Endothelial cell of umbilical vein (primary cell): Measurements from ENCODE around the gene TXNRD1. TPM values are rescaled to one million over a fixed set of nuclear protein-coding genes. Genes with fewer than 3 reads are reported as not detected.

Experiments
- BruUV-seq: library from RNA; stranded (reverse); fragments of 400-500 nt; replicated peaks from 2 replicates; lab custom pipeline; 2021; lab: Mats Ljungman, UMichigan
- CTCF ChIA-PET: fragments of 300-600, 350-600 bp; sonication (Branson Sonifier 250); formaldehyde crosslinking; loops from one replicate; lab custom pipeline; 2021; ENCODE audit warnings: antibody characterized with exemption, inconsistent platforms; lab: Charles Lee
- POLR2A ChIA-PET: fragments of 300-600, 350-600 bp; sonication (Branson Sonifier 250); formaldehyde crosslinking; loops from one replicate; lab custom pipeline; 2021; ENCODE audit warnings: antibody characterized with exemption, inconsistent platforms; lab: Charles Lee
- DNase-seq: peaks from one replicate; pipeline ENCODE4 v3.0.0-alpha.2; 2011; ENCODE audit warnings: low read depth, low spot score
- FAIRE-seq: peaks from 2 replicates; lab custom pipeline; 2011; peaks lifted over from hg19 to GRCh38; lab: Jason Lieb, UNC
- H2AFZ ChIP-seq: 2 replicates; pipeline ENCODE4 v1.6.0; 2012; ENCODE audit warnings: low read depth, low read length, control low read depth, inconsistent platforms
- H3K27ac ChIP-seq: 2 replicates; pipeline ENCODE4 v1.5.1; 2011; ENCODE audit warnings: low read depth, mild to moderate bottlenecking, control low read depth, low read length, moderate library complexity; ENCODE audit not compliant: insufficient read depth
- H3K27me3 ChIP-seq, 2 experiments: 2 replicates each; pipeline versions ENCODE4 v1.6.0 to v1.6.1; 2011; ENCODE audit warnings: low read length in 2 of 2, mixed read lengths in 1 of 2; ENCODE audit not compliant: control insufficient read depth in 2 of 2, insufficient read depth in 2 of 2
- H3K36me3 ChIP-seq, 2 experiments: 2 replicates in 1 of 2; 3 replicates in 1 of 2; pipeline ENCODE4 v1.5.1; 2011; ENCODE audit warnings: low read length in 2 of 2, mild to moderate bottlenecking in 1 of 2, moderate library complexity in 1 of 2; ENCODE audit not compliant: control insufficient read depth in 2 of 2, insufficient read depth in 2 of 2; ENCODE audit errors: extremely low read depth in 1 of 2
- H3K4me1 ChIP-seq: 3 replicates; pipeline ENCODE4 v1.5.1; 2011; ENCODE audit warnings: mild to moderate bottlenecking, low read length; ENCODE audit not compliant: control insufficient read depth, insufficient read depth; ENCODE audit errors: extremely low read depth
- H3K4me2 ChIP-seq: 2 replicates; pipeline ENCODE4 v1.6.1; 2011; ENCODE audit warnings: low read length, control low read depth, mixed read lengths; ENCODE audit not compliant: insufficient read depth
- H3K4me3 ChIP-seq, 3 experiments: fragments of 200-600 bp in 1 of 3; sonication (generic), shearing (Covaris generic) in 1 of 3; replicated peaks in 1 of 3; 2 replicates each; pipeline ENCODE4 v1.5.1; 2011 to 2016; ENCODE audit warnings: control low read depth in 3 of 3, low read length in 3 of 3, mild to moderate bottlenecking in 2 of 3, inconsistent platforms in 1 of 3, low read depth in 1 of 3, moderate library complexity in 1 of 3; ENCODE audit not compliant: insufficient read depth in 1 of 3
- H3K79me2 ChIP-seq: 2 replicates; pipeline ENCODE4 v1.6.0; 2012; ENCODE audit warnings: low read length, inconsistent platforms; ENCODE audit not compliant: control insufficient read depth, insufficient read depth
- H3K9ac ChIP-seq: replicated peaks from 2 replicates; pipeline ENCODE3; 2011; ENCODE audit warnings: low read length, control low read depth; ENCODE audit not compliant: insufficient read depth; ENCODE audit errors: extremely low read depth
- H3K9me1 ChIP-seq: replicated peaks from 3 replicates; pipeline ENCODE4 v1.6.0; 2011; ENCODE audit warnings: mild to moderate bottlenecking, low read length; ENCODE audit not compliant: control insufficient read depth, insufficient read depth; ENCODE audit errors: extremely low read depth
- H3K9me3 ChIP-seq: replicated peaks from 2 replicates; pipeline ENCODE4 v1.5.1; 2012; ENCODE audit warnings: low read length, inconsistent platforms; ENCODE audit not compliant: control insufficient read depth, insufficient read depth
- H4K20me1 ChIP-seq: replicated peaks from 2 replicates; pipeline ENCODE3; 2011; ENCODE audit warnings: mild to moderate bottlenecking, low read length; ENCODE audit not compliant: control insufficient read depth, insufficient read depth; ENCODE audit errors: extremely low read depth
- CTCF ChIP-seq, 2 donors: IDR thresholded peaks; 1 replicate in 1 of 2; 2 replicates in 1 of 2; pipeline ENCODE4 v1.5.1; 2011; ENCODE audit warnings: low read length in 2 of 2, mild to moderate bottlenecking in 2 of 2, moderate library complexity in 2 of 2, control low read depth in 1 of 2, inconsistent platforms in 1 of 2, low read depth in 1 of 2; ENCODE audit not compliant: insufficient read depth in 1 of 2; ENCODE audit errors: extremely low read depth in 1 of 2
- EZH2 ChIP-seq: IDR thresholded peaks from 2 replicates; pipeline ENCODE4 v1.6.1; 2012; ENCODE audit warnings: borderline replicate concordance, low read depth, mild to moderate bottlenecking, moderate library complexity, low read length, inconsistent platforms; ENCODE audit not compliant: severe bottlenecking
- FOS ChIP-seq: IDR thresholded peaks from 2 replicates; pipeline ENCODE4 v1.6.1; 2011; ENCODE audit warnings: mild to moderate bottlenecking, low read length, moderate library complexity, borderline replicate concordance; ENCODE audit not compliant: insufficient read depth
- GATA2 ChIP-seq: IDR thresholded peaks from 2 replicates; pipeline ENCODE4 v1.7.0; 2011; ENCODE audit warnings: low read depth, mild to moderate bottlenecking, moderate library complexity, mixed read lengths, low read length; ENCODE audit not compliant: insufficient read length, insufficient read depth
- JUN ChIP-seq: IDR thresholded peaks from 2 replicates; pipeline ENCODE4 v1.6.1; 2011; ENCODE audit warnings: borderline replicate concordance, low read depth; ENCODE audit not compliant: insufficient read length, insufficient read depth
- MAX ChIP-seq: IDR thresholded peaks from 2 replicates; pipeline ENCODE4 v1.6.1; 2011; ENCODE audit not compliant: insufficient read depth, insufficient read length
- MYC ChIP-seq: IDR thresholded peaks from one replicate; pipeline ENCODE4 v1.6.1; 2011; ENCODE audit warnings: mild to moderate bottlenecking, low read depth, low read length
- POLR2A ChIP-seq: IDR thresholded peaks from 2 replicates; pipeline ENCODE4 v1.6.1; 2012; ENCODE audit warnings: low read depth, mild to moderate bottlenecking, control low read depth, low read length
- POLR2AphosphoS5 ChIP-seq: IDR thresholded peaks from 2 replicates; pipeline ENCODE4 v1.6.1; 2012; ENCODE audit warnings: low read depth, mild to moderate bottlenecking, control low read depth, low read length, moderate library complexity; ENCODE audit not compliant: insufficient read depth
- dilution Hi-C: fragments of 300-500 bp; cut with MboI; formaldehyde crosslinking; loops from one replicate; pipeline ENCODE4 v1.15.0; 2019; ENCODE audit warnings: low sequenced_read_pairs; ENCODE audit not compliant: extremely low pct_ligation_motif_present
- intact Hi-C: fragments of 100-400 bp; cut with micrococcal nuclease; formaldehyde crosslinking; loops from one replicate; pipeline ENCODE4 v1.10.0; 2022
- polyA plus RNA-seq, 4 experiments: library from polyadenylated mRNA; depleted of rRNA in 3 of 4; stranded (reverse) in 3 of 4; unstranded in 1 of 4; fragments of >200 nt; gene quantifications; 2 replicates each; pipeline versions ENCODE4 v1.2.1 to v1.2.3, GENCODE V29; 2011 to 2012; ENCODE audit warnings: missing spikeins in 1 of 4
- total RNA-seq: library from RNA; stranded (reverse); gene quantifications from 2 replicates; pipeline ENCODE4 v1.2.3, GENCODE V29; 2021

Gene TXNRD1
- total and polyA plus RNA-seq, 2 donors (not counting 3 experiments of a cell fraction or from before 2014, with no cell fraction given) = 309 to 566 TPM

GRCh38 chr12:104375775-104376174 is 160.2 kb downstream of the TXNRD1 start:
- Histone ChIP-seq H3K79me2 (no peaks in the 10 kb centered on the region), H3K27me3 (no peaks in the 10 kb centered on the region), H3K9me3 (no peaks in the 10 kb centered on the region), H2AFZ (no peak overlapping the region), H3K27ac (no peak overlapping the region), H3K4me1 (peaks cover 19% of the 10 kb centered on the region), H3K36me3 (no peaks in the 10 kb centered on the region), H4K20me1 (no peaks in the 10 kb centered on the region), H3K9me1 (no peaks in the 10 kb centered on the region), H3K9ac (no peak overlapping the region), H3K4me2 (no peak overlapping the region), H3K4me3 (no peak overlapping the region)
- dilution Hi-C loops (no loop called here), intact Hi-C loops (no loop called here)
- TF ChIP-seq MAX (no peak), FOS (no peak), EZH2 (no peak), JUN (no peak), MYC (no peak), GATA2 (no peak), POLR2AphosphoS5 (no peak), POLR2A (no peak), CTCF (IDR thresholded peaks at IDR 0.05; ENCODE audit: extremely low read depth in 1 of 2, insufficient read depth in 1 of 2, low read depth in 1 of 2, low read length in 2 of 2) (no peak)
- POLR2A ChIA-PET = no interaction called here
- DNase-seq = no peak
- no peak for FAIRE-seq
- CTCF ChIA-PET = interaction anchor here (0.8 to 1.3 kb wide), 3 partner anchors 491 to 678 kb away, joined by 3 read pairs; no protein-coding TSS in a partner anchor
- no TSS peak for BruUV-seq
